Measurements from ENCODE around the gene COPS2. TPM values are rescaled to one million over a fixed set of nuclear protein-coding genes. Genes with fewer than 3 reads are reported as not detected.

COPS2 gene
- total RNA-seq, 3 donors from 2014 or later: 38.4 to 102 (median 43.5) TPM

- H3K4me3 ChIP-seq: no peak overlapping the region
- no peaks in the 10 kb centered on the region for H3K36me3 ChIP-seq (ENCODE audit: low read depth)
- TF ChIP-seq CTCF (IDR thresholded peaks at IDR 0.05): no peak
- DNase-seq (no peak), ATAC-seq (no peak)
- intact Hi-C loops (cut with DNase I, micrococcal nuclease): no loop called here
- no peaks in the 10 kb centered on the region for H3K4me1 ChIP-seq (ENCODE audit: low read depth)
- H3K9me3 ChIP-seq: no peaks in the 10 kb centered on the region
Observed at GRCh38 chr15:49120832-49121231, 34.6 kb downstream of the COPS2 start.

- ATAC-seq: no peak
- H3K9me3 ChIP-seq: peaks cover 10% of the 10 kb centered on the region
- TF ChIP-seq CTCF (IDR thresholded peaks at IDR 0.05): no peak
- no peaks in the 10 kb centered on the region for H3K4me1 ChIP-seq (ENCODE audit: low read depth)
- intact Hi-C loops (cut with DNase I, micrococcal nuclease): no loop called here
- H3K4me3 ChIP-seq: no peak overlapping the region
- H3K36me3 ChIP-seq (ENCODE audit: low read depth): no peaks in the 10 kb centered on the region
- DNase-seq: no peak
Observed at GRCh38 chr15:49116108-49116857, 39.1 kb downstream of the COPS2 start.

- no peaks in the 10 kb centered on the region for H3K4me1 ChIP-seq (ENCODE audit: low read depth)
- ATAC-seq: no peak
- peaks cover 10% of the 10 kb centered on the region for H3K9me3 ChIP-seq
- no peaks in the 10 kb centered on the region for H3K36me3 ChIP-seq (ENCODE audit: low read depth)
- intact Hi-C loops (cut with DNase I, micrococcal nuclease): no loop called here
- no peak for DNase-seq
- no peak overlapping the region for H3K4me3 ChIP-seq
- TF ChIP-seq CTCF (IDR thresholded peaks at IDR 0.05): no peak
Observed at GRCh38 chr15:49115062-49115461, 40.3 kb downstream of the COPS2 start.

- ATAC-seq (no peak), DNase-seq (no peak)
- Histone ChIP-seq H3K4me1 (ENCODE audit: low read depth) (no peaks in the 10 kb centered on the region), H3K9me3 (peaks cover 10% of the 10 kb centered on the region), H3K4me3 (no peak overlapping the region), H3K36me3 (ENCODE audit: low read depth) (no peaks in the 10 kb centered on the region)
- intact Hi-C loops (cut with DNase I, micrococcal nuclease): no loop called here
- TF ChIP-seq CTCF (IDR thresholded peaks at IDR 0.05): no peak
Observed at GRCh38 chr15:49110158-49110944, 45.0 kb downstream of the COPS2 start.

GRCh38 chr15:49103002-49103401, 52.4 kb downstream of the COPS2 start:
- ATAC-seq: no peak
- TF ChIP-seq CTCF (IDR thresholded peaks at IDR 0.05): no peak

More at GRCh38 chr15:49103002-49103401, 52.4 kb downstream of the COPS2 start:
- H3K9me3 ChIP-seq: no peaks in the 10 kb centered on the region
- no peaks in the 10 kb centered on the region for H3K4me1 ChIP-seq (ENCODE audit: low read depth)
- no peaks in the 10 kb centered on the region for H3K36me3 ChIP-seq (ENCODE audit: low read depth)
- no peak for DNase-seq
- no peak overlapping the region for H3K4me3 ChIP-seq
- intact Hi-C loops (cut with DNase I, micrococcal nuclease): no loop called here

All from mucosa of descending colon (tissue), 3 donors.